ENCODE measurements around the gene EXOC4. TPM values are rescaled to one million over a fixed set of nuclear protein-coding genes. Genes with fewer than 3 reads are reported as not detected.

The EXOC4 gene
- total and polyA plus RNA-seq, 2 of the 13 experiments (the other 11 are each of a cell fraction or from before 2014, with no cell fraction given), result 22.5 to 39.0 TPM

GRCh38 chr7:133724148-133724547 is 471.3 kb downstream of the EXOC4 start (continued):
- TF ChIP-seq ETV6 (CRISPR knock-in tag; conservative IDR thresholded peaks at IDR 0.05), result no peak
- TF ChIP-seq ZNF274 (CRISPR knock-in tag; IDR thresholded peaks at IDR 0.05), result no peak
- TF ChIP-seq MTF2 (CRISPR knock-in tag; IDR thresholded peaks at IDR 0.05; ENCODE audit: borderline replicate concordance), result no peak
- no peak for TF ChIP-seq ZNF800 (CRISPR knock-in tag; IDR thresholded peaks at IDR 0.05)
- no peak for TF ChIP-seq ZMYM4 (CRISPR knock-in tag; IDR thresholded peaks at IDR 0.05)
- TF ChIP-seq ZNF136 (CRISPR knock-in tag; IDR thresholded peaks at IDR 0.05; ENCODE audit: low read depth), result no peak
- no peak for TF ChIP-seq BHLHE40 (IDR thresholded peaks at IDR 0.05; ENCODE audit: low read length)
- TF ChIP-seq ARID3A (IDR thresholded peaks at IDR 0.05; ENCODE audit: low read depth, low read length), result peak; percentile 5; the same call in 1 of the 2 replicates
- no peak for TF ChIP-seq SRF (IDR thresholded peaks at IDR 0.05; ENCODE audit: low read depth, low read length)
- TF ChIP-seq ZBTB20 (CRISPR knock-in tag; IDR thresholded peaks at IDR 0.05; ENCODE audit: borderline replicate concordance, low read depth), result no peak
- no peak for TF ChIP-seq ZNF710 (CRISPR knock-in tag; IDR thresholded peaks at IDR 0.05; ENCODE audit: borderline replicate concordance)
- no peak for TF ChIP-seq ZNF335 (CRISPR knock-in tag; IDR thresholded peaks at IDR 0.05)
- no peak for TF ChIP-seq CREBL2 (CRISPR knock-in tag; IDR thresholded peaks at IDR 0.05; ENCODE audit: borderline replicate concordance)
- TF ChIP-seq MATR3 (CRISPR knock-in tag; IDR thresholded peaks at IDR 0.05), result no peak
- no peak for TF ChIP-seq KLF13 (CRISPR knock-in tag; IDR thresholded peaks at IDR 0.05)
- no peak for TF ChIP-seq JDP2 (CRISPR knock-in tag; IDR thresholded peaks at IDR 0.05; ENCODE audit: borderline replicate concordance)
- no peak for TF ChIP-seq SP2 (CRISPR knock-in tag; IDR thresholded peaks at IDR 0.05)
- TF ChIP-seq ZMAT5 (CRISPR knock-in tag; IDR thresholded peaks at IDR 0.05; ENCODE audit: borderline replicate concordance, low read depth), result no peak
- TF ChIP-seq BCL3 (CRISPR knock-in tag; IDR thresholded peaks at IDR 0.05), result no peak
- TF ChIP-seq MAX (IDR thresholded peaks at IDR 0.05), result no peak
- TF ChIP-seq EED (CRISPR knock-in tag; IDR thresholded peaks at IDR 0.05), result no peak
- TF ChIP-seq ZNF569 (CRISPR knock-in tag; IDR thresholded peaks at IDR 0.05; ENCODE audit: borderline replicate concordance), result no peak

Data from HepG2 (cell line).